IPS-15b (cell line): ENCODE data around the gene SEPTIN5.
"Not testable (repeated sequence)": the region's sequence is repeated elsewhere in the genome, so short reads cannot be mapped to it uniquely, and the experiment has no call there.

Source experiments
- H3K27me3 ChIP-seq: one replicate; pipeline ENCODE4 v1.6.1; 2013; ENCODE audit warnings: low read length; ENCODE audit not compliant: control insufficient read depth, insufficient read depth
- H3K36me3 ChIP-seq: one replicate; pipeline ENCODE4 v1.6.1; 2013; ENCODE audit warnings: low read length; ENCODE audit not compliant: control insufficient read depth, insufficient read depth
- H3K4me1 ChIP-seq: one replicate; pipeline ENCODE4 v1.6.1; 2013; ENCODE audit warnings: mild to moderate bottlenecking, low read length; ENCODE audit not compliant: control insufficient read depth, insufficient read depth
- H3K4me3 ChIP-seq: one replicate; pipeline ENCODE4 v1.5.1; 2013; ENCODE audit warnings: low read depth, low read length
- H3K9ac ChIP-seq: one replicate; pipeline ENCODE4 v1.6.1; 2013; ENCODE audit warnings: low read depth, mild to moderate bottlenecking, low read length
- H3K9me3 ChIP-seq: one replicate; pipeline ENCODE4 v1.6.1; 2013; ENCODE audit warnings: mild to moderate bottlenecking, low read length; ENCODE audit not compliant: control insufficient read depth, insufficient read depth

SEPTIN5 gene

GRCh38 chr22:19687561-19688300 lies 26.6 kb upstream of the SEPTIN5 start:
- no peaks in the 10 kb centered on the region for H3K27me3 ChIP-seq
- no peaks in the 10 kb centered on the region for H3K9me3 ChIP-seq
- no peaks in the 10 kb centered on the region for H3K36me3 ChIP-seq
- H3K4me1 ChIP-seq: peaks cover 6% of the 10 kb centered on the region
- H3K9ac ChIP-seq: no peak overlapping the region
- no peak overlapping the region for H3K4me3 ChIP-seq

DNA sequence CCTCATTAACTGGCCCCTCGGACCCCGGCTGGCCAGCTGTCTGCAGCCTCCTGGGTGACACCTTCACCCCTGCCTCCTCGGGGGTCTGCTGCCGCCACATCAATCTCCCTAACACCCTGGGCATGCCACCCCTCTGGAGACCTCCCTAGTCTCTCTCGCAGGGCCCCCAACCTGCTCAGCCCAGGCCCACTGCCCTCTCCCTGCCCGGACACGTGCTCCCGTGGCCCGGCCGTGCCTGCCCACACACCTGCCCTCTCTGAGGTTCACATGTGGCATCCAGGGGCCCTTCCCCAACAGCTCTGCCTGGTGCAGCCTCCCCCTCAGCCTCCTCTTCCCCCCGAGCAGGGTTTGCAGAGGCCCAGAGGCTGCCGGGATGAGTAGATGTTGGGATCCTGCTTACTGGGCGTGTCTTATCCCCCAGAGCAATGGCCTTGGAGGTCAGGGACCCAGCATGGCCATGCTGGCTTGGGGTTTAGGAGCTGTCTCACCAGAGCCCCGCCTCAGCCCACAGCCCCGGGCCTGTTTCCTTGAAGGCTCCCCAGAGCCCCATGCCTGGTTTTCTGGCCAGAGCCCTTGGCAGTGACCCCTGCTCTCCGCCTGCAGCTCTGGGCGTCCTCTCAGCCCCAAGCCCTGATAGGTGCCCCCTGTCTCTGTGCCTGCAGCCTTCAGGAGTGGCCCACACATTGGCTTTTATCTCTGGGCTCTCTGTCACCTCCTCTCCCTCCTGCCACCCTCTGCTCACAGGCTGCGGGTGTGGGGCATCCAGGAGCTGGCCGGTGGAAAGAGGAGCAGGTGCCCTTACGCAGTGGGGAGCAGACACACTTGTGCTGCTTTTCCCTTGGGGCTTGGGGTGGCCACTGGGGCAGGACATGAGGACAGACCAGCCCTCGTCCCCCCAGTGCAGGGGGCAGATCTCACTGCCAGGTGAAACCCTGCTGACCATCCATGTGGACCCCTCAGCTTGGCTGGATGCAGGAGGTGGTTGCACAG lies 25.7 kb upstream of the SEPTIN5 start:
- Histone ChIP-seq H3K27me3 (no peaks in the 10 kb centered on the region), H3K4me1 (peaks cover 6% of the 10 kb centered on the region), H3K36me3 (no peaks in the 10 kb centered on the region), H3K9me3 (no peaks in the 10 kb centered on the region), H3K9ac (no peak overlapping the region), H3K4me3 (no peak overlapping the region)

DNA sequence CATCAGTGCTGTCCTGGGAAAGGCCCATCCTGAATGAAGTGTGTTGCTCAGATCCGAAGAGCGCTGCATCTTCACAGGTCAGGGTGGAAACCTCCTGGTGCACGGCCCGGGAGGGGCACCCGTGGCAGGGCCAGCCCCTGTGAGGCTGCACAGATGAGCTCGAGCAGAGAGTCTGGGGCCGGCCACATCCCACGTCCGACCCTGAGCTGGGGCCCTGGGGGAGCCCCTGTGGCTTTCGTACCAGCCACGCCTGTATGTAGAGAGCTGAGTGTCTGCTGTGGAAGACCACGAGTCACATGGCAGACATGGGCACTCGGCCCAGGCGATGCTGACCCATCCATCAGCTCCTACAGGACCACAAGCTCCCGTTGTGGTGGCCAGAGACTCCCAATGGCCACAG lies 24.9 kb upstream of the SEPTIN5 start:
- no peaks in the 10 kb centered on the region for H3K27me3 ChIP-seq
- peak overlapping the region; percentile 37 for H3K9ac ChIP-seq
- H3K4me1 ChIP-seq: peaks cover 6% of the 10 kb centered on the region
- H3K36me3 ChIP-seq: no peaks in the 10 kb centered on the region
- no peaks in the 10 kb centered on the region for H3K9me3 ChIP-seq
- no peak overlapping the region for H3K4me3 ChIP-seq

DNA sequence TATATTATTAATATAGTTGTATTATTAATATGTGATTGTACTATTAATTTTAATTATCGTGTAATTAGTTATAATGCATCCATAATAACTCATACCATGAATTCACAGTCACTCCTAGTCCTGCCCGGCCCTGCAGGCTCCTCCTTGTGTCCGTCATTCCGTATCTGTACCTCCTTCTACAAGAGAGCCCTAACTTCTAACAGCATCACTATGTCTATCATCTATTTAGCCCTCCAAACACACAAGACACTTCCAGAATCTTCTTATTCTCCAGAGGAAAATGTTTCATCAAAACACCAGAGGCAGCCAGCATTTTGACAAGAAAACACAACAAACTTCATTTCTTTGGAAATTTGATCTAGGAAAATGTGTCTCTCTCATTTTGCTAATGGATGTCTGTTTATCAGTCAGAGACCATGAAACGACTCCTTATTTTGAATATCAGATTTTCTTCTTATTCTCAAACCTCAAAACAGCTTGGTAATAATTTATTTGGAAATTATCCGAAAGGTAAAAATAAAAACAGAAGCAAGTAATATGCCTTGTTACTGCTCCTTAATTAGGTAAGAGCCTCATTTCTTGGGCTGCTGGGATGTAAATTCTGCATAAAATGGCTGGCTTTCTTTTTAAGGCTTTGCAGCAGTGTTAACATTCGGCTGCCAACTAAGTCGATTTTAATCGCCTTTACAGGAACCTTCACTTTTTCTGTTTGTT lies 23.1 kb upstream of the SEPTIN5 start:
- H3K27me3 ChIP-seq: no peaks in the 10 kb centered on the region
- no peaks in the 10 kb centered on the region for H3K36me3 ChIP-seq
- no peak overlapping the region for H3K4me3 ChIP-seq
- H3K9ac ChIP-seq: no peak overlapping the region
- H3K9me3 ChIP-seq: no peaks in the 10 kb centered on the region
- H3K4me1 ChIP-seq: peaks cover 6% of the 10 kb centered on the region

DNA sequence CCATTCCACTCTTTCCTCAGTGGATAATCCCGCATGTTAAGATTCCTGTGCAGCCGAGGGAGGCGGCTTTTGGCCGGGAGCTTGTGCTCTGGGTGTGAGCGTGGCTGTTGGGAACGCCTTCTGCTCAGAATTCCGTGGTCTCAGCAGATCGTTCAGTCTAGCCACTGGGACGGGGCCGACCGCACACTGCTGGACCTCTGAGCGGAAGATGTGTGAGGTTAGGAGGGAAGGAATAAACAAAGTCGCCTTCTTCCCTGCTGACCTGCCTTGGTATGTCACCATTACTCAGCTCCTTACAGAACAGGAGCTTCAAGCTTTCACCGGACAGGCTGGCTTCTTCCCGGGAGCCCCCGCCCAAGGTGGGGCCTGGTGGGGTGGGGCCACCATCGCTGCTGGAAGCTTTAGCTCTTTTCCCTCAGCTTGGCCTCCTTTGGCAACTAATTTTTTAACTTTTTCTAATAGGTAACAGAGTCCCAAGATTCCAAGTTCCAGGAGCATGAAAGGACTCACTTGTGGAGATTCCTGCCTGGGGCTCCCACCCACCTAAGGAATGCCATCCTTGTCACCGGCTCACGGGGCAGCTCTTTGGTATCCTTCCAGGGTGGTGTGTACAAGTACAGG lies 22.5 kb upstream of the SEPTIN5 start:
- Histone ChIP-seq H3K9ac (no peak overlapping the region), H3K4me1 (peaks cover 6% of the 10 kb centered on the region), H3K4me3 (no peak overlapping the region)

GRCh38 chr22:19693581-19693980 lies 20.7 kb upstream of the SEPTIN5 start:
- Histone ChIP-seq H3K9ac (no peak overlapping the region), H3K9me3 (no peaks in the 10 kb centered on the region), H3K27me3 (no peaks in the 10 kb centered on the region)

More for the DNA sequence above, 22.5 kb upstream of the SEPTIN5 start:
- Histone ChIP-seq H3K27me3 (no peaks in the 10 kb centered on the region), H3K36me3 (no peaks in the 10 kb centered on the region), H3K9me3 (no peaks in the 10 kb centered on the region)

DNA sequence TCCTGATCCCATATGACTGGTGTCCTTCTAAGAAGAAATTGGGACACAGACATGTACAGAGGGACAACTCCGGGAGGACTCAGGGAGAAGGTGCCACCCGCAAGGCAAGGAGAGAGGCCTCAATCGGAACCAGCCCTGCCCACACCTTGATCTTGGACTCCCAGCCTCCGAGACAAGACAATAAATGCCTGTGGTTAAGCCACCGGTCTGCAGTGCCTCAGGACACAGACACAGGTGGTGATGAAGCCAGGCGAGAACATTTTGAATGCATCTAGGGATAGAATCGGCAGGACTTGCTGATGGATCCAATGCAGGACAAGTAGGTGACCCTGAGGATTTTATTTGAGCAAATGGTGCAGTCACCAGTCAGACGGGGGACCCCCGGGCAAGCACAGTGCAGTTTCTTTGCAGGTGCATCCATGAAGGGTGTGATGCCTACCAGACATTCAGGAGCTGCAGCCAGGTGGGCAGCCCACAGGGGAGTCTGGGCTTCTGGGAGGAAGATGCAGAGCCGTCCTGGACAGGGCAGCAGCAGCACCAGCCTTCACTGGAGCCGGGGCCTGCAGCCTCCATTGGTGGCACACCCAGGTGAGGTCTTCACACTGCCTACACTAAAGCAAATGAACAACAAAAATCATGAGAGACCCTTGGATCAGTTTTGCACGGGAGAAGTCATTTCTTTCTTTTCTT lies 20.2 kb upstream of the SEPTIN5 start:
- Histone ChIP-seq H3K27me3 (no peaks in the 10 kb centered on the region), H3K9me3 (no peaks in the 10 kb centered on the region), H3K9ac (no peak overlapping the region), H3K36me3 (no peaks in the 10 kb centered on the region), H3K4me1 (peaks cover 6% of the 10 kb centered on the region), H3K4me3 (no peak overlapping the region)

More at GRCh38 chr22:19693581-19693980, 20.7 kb upstream of the SEPTIN5 start:
- no peaks in the 10 kb centered on the region for H3K36me3 ChIP-seq
- no peak overlapping the region for H3K4me3 ChIP-seq
- H3K4me1 ChIP-seq: peaks cover 6% of the 10 kb centered on the region

- no peak overlapping the region for H3K9ac ChIP-seq
These were observed 19.6 kb upstream of the SEPTIN5 start for GRCh38 chr22:19694696-19695095.

DNA sequence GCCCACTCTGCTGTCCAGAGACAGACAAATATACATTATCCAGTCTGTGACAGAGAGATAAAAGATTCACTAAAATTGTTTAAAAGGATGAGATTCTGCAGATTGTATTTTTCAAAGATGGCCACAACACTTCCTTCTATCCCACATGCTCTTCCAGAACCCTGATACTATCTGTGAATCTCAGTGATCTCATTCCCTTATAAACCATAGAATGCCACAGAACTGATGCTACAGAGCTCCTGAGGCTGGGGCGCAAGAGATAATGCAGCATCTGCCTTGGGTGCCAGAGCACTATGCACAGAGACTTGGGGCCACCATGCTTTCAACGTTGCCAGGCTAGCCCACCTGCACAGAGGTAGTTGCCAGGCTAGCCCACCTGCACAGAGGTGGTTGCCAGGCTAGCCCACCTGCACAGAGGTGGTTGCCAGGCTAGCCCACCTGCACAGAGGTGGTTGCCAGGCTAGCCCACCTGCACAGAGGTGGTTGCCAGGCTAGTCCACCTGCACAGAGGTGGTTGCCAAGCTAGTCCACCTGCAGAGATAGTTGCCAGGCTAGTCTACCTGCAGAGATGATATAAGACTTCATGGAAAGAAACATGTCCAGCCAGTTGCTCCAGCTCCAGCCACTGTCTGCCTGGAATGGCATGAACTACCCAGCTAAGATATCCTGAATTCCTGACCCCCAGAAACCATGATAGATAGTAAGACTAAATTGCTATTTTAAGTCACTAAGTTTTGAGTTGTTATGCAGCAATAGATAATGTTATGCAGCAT lies 17.6 kb upstream of the SEPTIN5 start:
- Histone ChIP-seq H3K36me3 (no peaks in the 10 kb centered on the region), H3K4me3 (no peak overlapping the region), H3K4me1 (no peaks in the 10 kb centered on the region), H3K9ac (no peak overlapping the region), H3K9me3 (no peaks in the 10 kb centered on the region), H3K27me3 (no peaks in the 10 kb centered on the region)

More at GRCh38 chr22:19694696-19695095, 19.6 kb upstream of the SEPTIN5 start:
- H3K4me1 ChIP-seq: peaks cover 6% of the 10 kb centered on the region
- H3K27me3 ChIP-seq: no peaks in the 10 kb centered on the region
- H3K9me3 ChIP-seq: no peaks in the 10 kb centered on the region
- H3K4me3 ChIP-seq: no peak overlapping the region
- no peaks in the 10 kb centered on the region for H3K36me3 ChIP-seq

DNA sequence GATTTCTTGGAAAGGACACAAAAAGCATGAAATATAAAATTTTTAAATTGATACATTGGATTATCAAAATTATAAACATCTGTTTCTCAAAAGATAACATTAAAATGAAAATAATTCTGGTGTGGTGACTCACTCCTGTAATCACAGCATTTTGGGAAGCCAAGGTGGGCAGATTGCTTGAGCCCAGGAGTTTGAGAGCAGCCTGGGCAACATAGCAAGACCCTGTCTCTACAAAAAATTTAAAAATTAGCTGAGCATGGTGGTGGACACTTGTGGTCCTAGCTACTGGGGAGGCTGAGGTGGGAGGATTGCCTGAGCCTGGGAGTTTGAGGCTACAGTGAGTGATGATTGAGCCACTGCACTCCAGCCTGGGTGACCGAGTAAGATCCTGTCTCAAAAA lies 16.4 kb upstream of the SEPTIN5 start:
- H3K27me3 ChIP-seq, H3K4me1 ChIP-seq, H3K9ac ChIP-seq, H3K9me3 ChIP-seq, H3K4me3 ChIP-seq, H3K36me3 ChIP-seq: not testable (repeated sequence)
